HG03378 (cell line): ENCODE data around the gene SOBP.
"Not testable (repeated sequence)": the region's sequence is repeated elsewhere in the genome, so short reads cannot be mapped to it uniquely, and the experiment has no call there.

Source experiments
- ATAC-seq: cut with Tn5 transposase; IDR thresholded peaks from one replicate; pipeline ENCODE4 v1.9.1; 2021; ENCODE audit warnings: mild to moderate bottlenecking, moderate library complexity; ENCODE audit not compliant: unreplicated experiment

Gene SOBP

DNA sequence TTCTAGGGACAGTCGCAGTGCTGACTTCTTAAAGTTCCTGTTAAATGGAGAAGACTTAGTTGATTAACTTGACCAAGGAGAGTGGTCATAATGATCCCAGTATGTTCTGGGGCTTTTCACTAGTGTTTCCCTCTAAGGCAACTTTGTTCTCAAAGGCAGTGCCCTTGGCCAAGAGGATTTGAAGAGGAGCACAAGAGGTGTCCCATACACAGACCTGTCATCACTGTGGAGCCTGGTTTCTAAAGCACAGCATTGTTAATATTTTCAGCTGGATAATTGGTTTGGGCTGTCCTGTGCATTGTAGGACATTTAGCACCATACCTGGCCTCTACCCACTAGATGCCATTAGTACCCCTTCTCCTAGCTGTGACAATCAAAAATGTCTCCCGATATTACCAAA lies 30.8 kb downstream of the SOBP start:
- ATAC-seq: not testable (repeated sequence)

GRCh38 chr6:107523054-107523791 lies 33.3 kb downstream of the SOBP start:
- no peak for ATAC-seq

DNA sequence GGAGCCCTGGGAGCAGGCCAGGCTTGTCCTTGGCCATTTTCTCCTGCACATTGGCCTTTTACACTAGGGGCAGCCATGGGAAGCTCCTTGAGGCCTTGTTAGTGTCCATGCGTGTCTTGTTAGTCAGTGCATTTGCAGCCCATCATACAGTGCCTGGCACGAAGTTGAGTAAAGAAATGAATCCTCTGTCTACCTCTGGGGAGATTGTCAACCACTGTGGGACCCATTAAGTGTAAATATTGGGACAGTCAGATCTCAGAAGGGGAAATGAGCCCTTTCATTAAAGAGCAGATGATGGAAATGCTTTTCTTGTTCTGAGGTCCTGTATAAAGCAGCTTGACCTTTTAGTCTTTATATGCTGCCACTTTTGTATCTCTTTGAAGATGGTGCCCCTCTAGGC lies 33.9 kb downstream of the SOBP start:
- ATAC-seq: no peak

GRCh38 chr6:107524626-107525025 lies 34.7 kb downstream of the SOBP start:
- ATAC-seq: no peak

DNA sequence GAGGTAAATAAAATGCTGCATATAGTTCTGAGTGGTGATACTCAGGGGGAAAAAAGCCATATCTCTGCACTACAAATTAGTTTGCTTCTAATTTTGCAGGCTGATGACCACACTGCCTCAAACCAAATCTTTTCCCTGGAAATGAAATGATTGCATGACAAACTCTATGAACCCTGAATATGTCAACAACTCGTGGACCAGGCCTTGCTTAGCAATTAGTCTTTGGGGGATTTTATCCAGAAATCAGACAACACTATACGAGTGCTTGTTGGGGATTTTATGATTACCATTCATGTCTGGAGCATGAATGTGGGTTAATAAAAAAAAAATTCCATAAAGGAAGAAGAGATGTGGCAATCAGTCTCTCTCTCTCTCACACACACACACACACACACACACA lies 42.0 kb downstream of the SOBP start:
- ATAC-seq: no peak

- no peak for ATAC-seq
Observed at GRCh38 chr6:107532706-107533105, 42.8 kb downstream of the SOBP start.

- ATAC-seq: no peak
Observed at GRCh38 chr6:107533415-107534059, 43.6 kb downstream of the SOBP start.

GRCh38 chr6:107534571-107535141 lies 44.7 kb downstream of the SOBP start:
- ATAC-seq: no peak

GRCh38 chr6:107535626-107536025 lies 45.7 kb downstream of the SOBP start:
- no peak for ATAC-seq

- ATAC-seq: no peak
Observed at GRCh38 chr6:107536180-107536961, 46.5 kb downstream of the SOBP start.

DNA sequence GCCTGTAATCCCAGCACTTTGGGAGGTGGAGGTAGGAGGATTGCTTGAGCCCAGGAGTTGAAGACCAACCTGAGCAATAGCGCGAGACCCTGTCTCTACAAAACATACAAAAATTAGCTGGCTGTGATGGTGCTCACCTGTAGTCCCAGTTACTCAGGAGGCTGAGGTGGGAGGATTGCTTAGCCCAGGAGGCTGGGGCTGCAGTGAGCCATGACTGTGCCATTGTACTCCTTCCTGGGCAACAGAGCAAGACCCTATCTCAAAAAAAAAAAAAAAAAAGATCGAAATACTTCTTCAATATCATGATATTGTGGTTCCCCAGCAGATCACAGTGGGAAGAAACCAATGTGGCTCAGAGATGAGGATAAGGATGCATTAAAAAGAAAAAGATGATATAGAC lies 47.6 kb downstream of the SOBP start:
- ATAC-seq: no peak

- ATAC-seq: no peak
Observed at GRCh38 chr6:107538856-107539387, 49.0 kb downstream of the SOBP start.

- ATAC-seq: no peak
Observed at GRCh38 chr6:107539409-107539808, 49.5 kb downstream of the SOBP start.

- ATAC-seq: no peak
Observed at GRCh38 chr6:107539849-107540464, 50.0 kb downstream of the SOBP start.

- ATAC-seq: no peak
Observed at GRCh38 chr6:107540465-107540857, 50.5 kb downstream of the SOBP start.

GRCh38 chr6:107542192-107542668 lies 52.3 kb downstream of the SOBP start:
- ATAC-seq: no peak

DNA sequence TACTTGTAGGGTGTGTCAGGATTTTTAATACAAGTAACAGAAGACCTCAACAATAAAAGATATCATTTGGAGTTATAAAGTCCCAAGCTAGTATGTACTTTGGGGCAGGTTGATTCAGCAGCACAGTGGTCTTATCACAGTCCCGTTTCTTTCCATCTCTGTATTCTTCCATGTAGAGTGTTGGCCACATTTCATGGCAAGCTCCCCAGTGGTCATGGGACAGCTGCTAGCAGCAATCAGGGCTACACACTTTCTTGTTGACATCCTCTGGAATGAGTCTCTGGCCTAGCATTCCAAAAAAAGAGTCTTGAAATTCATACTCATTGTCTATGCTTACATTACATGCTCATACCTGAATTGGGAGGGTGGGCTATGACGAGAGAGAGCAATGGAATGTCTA lies 53.2 kb downstream of the SOBP start:
- no peak for ATAC-seq

DNA sequence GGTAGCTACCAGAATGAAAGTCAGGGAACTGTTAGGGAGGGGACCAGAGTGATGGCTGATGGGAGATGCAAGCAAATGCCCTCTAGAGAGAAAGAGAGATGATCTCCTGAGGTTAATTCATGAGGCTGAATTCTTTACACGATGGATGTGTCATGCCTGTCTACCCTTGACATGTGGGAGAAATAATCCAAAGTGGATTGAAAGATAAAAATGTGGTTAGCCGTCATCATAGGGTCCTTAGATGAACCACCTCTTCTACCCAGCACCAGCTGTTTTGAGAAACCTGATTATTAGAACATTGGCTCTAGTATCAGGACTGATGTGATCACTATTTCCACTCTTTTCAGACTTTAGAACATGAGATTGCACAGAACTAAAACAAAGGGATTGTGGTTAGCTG lies 53.6 kb downstream of the SOBP start:
- ATAC-seq: no peak

DNA sequence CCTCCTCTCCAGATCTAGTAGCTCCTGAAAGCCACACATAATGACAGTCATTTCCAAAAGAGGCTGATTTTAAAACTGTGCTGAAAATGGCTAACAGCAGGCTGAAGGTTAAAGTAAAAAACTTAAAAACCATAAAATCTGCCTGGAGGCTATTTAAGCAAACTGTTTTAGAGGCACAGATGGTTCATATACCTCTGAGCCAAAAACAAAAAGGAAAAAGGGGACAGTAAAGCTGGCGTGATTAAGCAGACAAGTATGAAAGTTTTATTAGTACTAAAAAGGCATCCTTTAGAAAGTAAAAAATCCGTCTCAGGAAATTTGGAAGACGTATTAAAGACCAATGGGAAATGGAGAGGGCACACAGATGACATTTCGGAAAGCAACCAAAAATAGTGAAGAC lies 55.8 kb downstream of the SOBP start:
- no peak for ATAC-seq

GRCh38 chr6:107546691-107547450 lies 57.0 kb downstream of the SOBP start:
- no peak for ATAC-seq
